GM18951 (cell line): ENCODE data around the gene SYCE3.

ENCODE experiments used
- POLR2A ChIP-seq: IDR thresholded peaks from 4 replicates; pipeline ENCODE4 v1.6.1; 2011; ENCODE audit warnings: mild to moderate bottlenecking; ENCODE audit not compliant: insufficient read length, insufficient read depth; ENCODE audit errors: extremely low read depth
- in situ Hi-C: fragments of 300-500 bp; cut with MboI; formaldehyde crosslinking; loops from one replicate; pipeline ENCODE4 v1.12.0; 2022; ENCODE audit warnings: low sequenced_read_pairs, mixed read lengths, inconsistent platforms; ENCODE audit not compliant: unreplicated experiment

SYCE3 gene

DNA sequence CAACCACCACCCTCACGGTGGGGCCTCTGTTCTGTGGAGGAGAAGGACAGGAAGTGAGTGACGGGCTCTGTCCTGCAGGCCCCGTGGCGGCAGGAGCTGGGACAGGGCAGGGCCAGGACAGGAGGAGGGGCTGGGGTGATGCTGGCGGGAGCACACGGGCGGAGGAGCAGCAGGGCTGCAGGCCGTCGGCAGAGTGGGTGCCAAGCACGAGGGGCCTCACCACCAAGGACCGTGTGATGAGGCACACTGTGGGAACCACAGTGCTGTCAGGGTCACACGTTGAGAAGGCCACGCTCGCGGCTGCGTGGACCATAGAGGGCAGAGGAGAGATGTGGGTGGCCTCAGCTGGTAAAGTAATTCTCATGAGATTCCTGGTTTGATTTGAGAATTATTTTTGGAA lies 45.8 kb downstream of the SYCE3 start:
- in situ Hi-C loops = no loop called here
- no peak for TF ChIP-seq POLR2A

DNA sequence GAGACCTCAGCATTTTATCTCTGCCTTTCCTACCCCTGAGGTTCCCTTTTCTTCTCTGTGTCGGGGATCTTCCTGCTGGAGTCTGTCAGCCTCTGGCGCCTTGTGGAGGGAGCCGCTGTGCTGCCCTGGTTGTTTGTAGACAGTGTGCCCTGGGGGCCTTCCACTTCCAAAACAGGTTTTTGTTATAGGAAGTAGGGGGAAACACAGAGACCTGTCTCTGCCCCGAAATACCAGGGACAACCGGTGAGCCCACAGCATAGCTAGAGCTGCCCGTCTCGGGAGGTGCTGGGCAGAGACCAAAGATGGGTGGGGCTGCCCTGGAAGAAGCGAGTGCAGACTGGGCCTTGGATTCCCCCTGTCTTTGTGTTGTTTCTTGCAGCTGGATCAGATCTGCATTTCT lies 46.7 kb downstream of the SYCE3 start:
- in situ Hi-C loops = no loop called here
- no peak for TF ChIP-seq POLR2A

DNA sequence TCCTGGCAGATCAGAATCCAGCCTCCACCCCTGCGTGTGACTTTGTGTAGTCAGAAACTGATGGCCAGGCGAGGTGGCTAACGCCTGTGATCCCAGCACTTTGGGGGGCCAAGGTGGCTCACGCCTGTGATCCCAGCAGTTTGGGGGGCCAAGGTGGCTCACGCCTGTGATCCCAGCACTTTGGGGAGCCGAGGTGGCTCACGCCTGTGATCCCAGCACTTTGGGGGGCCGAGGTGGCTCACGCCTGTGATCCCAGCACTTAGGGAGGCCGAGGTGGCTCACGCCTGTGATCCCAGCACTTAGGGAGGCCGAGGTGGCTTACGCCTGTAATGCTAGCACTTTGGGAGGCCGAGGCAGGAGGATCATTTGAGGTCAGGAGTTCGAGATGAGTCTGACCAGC lies 49.5 kb downstream of the SYCE3 start:
- no peak for TF ChIP-seq POLR2A
- in situ Hi-C loops = no loop called here

DNA sequence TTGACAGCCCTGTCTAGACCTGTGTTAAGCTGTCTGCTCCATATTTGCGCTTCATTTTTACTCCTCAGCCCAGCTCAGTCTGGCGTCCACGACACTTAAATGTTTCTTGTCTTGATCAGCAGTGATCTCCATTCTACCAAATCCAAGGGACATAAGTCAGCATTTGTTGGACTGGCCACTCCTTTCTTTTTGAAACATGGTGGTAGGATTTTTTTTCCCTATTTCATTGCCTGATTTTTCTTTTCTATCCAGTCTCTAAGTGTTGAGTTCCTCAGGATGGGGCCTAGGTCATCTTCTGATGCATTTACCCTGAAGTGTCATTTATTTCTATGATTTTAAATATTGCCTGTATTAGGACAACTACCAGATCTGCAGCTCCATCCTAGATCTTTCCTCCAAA lies 53.8 kb downstream of the SYCE3 start:
- no peak for TF ChIP-seq POLR2A
- in situ Hi-C loops = loop anchor here (10.0 kb wide), 1 partner anchor 234 kb away; the partner anchor contains the start of gene MAPK11

DNA sequence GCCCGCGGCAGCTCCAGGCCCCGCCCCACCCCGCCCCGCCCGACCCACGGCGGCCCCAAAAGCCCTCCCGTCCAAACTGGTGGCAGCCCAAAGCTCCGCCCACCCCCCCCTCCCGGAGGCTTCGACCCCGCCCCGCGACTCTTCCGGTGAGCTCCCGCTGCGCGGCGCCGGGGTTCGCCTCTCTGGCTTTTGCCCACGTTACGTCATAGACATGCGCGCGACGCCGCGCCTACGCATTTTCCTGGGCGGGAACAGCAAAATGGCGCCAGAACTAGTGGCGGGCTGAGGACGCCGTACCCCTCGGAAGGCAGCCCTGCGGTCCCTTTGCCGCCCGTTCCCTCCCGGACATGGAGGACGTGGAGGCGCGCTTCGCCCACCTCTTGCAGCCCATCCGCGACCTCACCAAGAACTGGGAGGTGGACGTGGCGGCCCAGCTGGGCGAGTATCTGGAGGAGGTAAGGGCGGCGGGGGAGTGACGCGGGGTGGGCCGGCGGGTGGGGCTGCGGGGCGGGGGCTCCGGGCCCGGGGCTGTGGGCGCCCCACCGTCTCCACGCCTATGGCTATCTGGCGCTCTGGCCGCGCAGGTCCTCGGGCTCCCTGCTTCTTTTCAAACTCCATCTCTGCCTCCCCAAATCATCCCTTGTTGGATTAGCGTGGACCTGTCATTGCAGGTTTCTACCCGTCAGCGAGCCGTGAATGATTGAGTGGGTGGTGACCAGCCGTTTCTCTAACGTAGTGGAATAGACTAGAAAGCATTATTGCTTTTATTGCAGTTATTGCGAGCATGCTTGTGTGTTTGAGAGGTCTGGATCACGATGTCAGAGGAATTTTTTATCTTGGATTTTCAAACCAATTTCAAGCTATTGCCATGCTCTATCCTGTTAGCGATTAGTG lies 54.5 kb downstream of the SYCE3 start, which contains the start of gene NCAPH2:
Gene NCAPH2 (plus strand): TSS at position 234 of the 894 bp plus-strand sequence. CDS start 114 bp downstream, at position 348.
- TF ChIP-seq POLR2A = peak; percentile 87
- in situ Hi-C loops = loop anchor here (10.0 kb wide), 1 partner anchor 233 kb away; the partner anchor contains the start of gene MAPK11

DNA sequence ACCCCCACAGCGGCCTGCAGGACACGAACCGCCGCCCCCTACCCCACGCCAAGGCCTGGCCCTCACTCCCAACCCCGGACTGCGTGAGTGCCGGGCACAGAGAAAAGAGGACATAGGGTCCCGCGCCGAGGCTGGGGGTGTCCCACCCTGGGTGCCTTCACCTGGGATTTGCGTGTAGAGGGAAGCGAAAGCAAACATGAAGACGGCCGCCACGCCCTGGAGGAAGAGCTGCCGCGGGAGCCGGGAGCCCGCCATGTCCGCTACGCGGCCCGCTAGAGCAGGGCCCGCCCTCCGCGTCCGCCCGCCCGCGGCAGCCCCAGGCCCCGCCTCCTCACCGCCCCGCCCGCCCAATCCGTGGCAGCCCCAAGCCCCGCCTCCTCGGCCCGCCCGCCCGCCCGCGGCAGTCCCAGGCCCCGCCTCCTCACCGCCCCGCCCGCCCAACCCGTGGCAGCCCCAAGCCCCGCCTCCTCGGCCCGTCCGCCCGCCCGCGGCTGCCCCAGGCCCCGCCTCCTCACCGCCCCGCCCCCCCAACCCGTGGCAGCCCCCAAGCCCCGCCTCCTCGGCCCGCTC lies 55.2 kb downstream of the SYCE3 start, which contains the start of gene LMF2:
Gene LMF2 (minus strand): TSS at position 282 of the 570 bp plus-strand sequence. CDS start 27 bp downstream, at position 255.
- in situ Hi-C loops = loop anchor here (10.0 kb wide), 1 partner anchor 233 kb away; the partner anchor contains the start of gene MAPK11
- TF ChIP-seq POLR2A = peak; percentile 80

DNA sequence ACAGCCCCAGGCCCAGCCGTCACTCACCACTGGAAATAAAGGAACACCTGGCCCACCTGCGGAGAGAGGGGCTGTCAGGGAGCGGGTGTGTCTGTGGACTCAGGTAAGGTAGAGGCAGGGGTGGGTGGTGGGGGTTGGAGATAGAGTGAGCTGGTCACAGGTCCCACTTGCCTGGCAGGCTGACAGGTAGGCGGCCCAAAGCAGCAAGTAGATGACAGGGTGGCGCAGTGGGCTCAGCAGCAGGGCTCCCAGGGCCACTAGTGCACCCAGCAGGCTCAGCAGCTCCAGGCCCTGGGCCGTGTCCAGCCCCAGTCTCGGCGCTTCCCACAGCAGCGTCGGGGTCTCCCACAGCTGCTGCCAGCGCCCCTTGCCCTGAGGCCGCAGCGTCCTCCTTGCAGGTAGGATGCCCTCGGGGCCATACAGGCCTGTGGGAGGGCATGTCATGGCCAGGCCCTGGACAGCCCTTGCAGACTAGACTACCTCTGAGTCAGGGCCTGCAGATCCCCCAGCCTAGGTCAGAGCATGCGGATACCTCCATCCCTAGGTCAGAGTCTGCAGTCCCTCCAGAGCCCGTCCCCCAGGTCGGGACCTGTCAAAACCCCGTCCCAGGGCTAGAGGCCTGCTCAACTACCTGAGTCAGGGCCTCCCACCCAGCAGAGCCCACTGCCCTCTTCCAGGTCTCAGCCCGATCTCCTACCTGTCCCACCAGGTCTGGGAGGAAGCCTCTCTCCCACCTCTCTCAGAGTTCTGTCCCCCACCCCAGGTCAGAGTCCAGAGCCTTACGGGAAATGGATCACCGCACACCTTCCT lies 55.9 kb downstream of the SYCE3 start:
- in situ Hi-C loops = loop anchor here (10.0 kb wide), 1 partner anchor 232 kb away; the partner anchor contains the start of gene MAPK11
- no peak for TF ChIP-seq POLR2A

DNA sequence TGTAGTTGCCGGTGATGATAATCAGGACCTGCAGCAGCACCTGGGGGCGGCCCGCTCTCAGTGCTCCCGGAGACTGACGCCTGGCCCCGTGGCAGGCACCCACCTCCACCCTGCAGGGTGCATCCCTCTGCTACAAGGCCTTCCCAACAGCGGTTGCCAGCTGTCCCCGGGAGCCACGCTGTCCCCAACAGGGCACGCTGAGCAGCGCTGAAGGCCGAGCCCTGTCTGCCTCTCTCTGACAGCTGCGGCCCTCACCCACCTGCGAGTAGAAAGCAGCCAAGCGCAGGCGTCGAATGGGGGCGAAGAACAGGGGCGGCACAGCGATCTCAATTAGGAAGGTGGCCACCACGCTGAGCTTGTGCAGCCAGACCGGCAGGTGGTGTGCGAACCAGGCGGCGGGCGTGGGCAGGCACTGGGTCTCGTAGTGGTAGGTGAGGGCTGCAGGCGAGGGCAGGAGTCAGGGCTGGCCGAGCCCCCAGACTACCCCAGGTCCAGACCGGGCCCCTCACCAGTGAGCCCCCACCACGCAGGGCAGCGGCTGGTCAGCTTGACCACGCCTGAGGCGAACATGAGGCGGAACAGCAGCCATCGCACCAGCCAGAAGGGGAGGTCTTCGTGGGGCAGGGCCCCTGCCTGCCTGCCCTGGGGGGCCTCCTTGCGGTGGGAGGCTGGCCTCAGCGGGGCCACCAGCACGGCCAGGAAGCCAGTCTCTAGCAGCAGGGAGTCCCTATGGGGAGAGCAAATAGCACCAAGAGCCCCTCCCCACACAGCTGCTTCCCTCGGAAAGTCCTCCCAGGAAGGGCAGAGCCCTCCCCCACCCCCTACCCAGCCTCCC lies 56.7 kb downstream of the SYCE3 start:
- in situ Hi-C loops = loop anchor here (10.0 kb wide), 1 partner anchor 231 kb away; the partner anchor contains the start of gene MAPK11
- TF ChIP-seq POLR2A = no peak

DNA sequence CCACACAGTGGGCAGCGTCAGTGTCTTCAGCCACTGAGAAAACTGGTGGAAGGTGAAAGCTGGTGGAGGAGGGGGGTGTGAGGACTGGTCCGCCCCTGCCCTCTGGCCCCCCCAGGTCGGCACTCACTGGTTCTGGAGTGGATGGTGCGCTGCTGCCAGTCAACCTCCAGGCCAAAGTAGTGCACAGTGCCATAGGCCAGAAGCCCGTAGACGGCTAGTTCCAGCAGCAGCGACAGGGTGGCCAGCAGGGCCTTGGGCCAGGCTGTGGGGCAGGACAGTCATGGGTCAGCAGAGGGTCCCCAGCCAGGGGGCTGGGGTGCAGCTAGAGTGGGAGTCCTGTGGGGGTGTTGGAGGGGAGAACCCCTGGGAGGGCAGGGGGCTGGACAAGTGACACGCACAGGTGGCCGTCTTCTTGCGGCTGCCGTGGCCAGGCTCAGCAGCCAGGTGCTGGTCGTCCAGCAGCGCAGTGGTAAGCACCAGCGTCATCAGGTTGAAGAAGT lies 57.4 kb downstream of the SYCE3 start:
- TF ChIP-seq POLR2A = no peak
- in situ Hi-C loops = loop anchor here (10.0 kb wide), 1 partner anchor 231 kb away; the partner anchor contains the start of gene MAPK11

DNA sequence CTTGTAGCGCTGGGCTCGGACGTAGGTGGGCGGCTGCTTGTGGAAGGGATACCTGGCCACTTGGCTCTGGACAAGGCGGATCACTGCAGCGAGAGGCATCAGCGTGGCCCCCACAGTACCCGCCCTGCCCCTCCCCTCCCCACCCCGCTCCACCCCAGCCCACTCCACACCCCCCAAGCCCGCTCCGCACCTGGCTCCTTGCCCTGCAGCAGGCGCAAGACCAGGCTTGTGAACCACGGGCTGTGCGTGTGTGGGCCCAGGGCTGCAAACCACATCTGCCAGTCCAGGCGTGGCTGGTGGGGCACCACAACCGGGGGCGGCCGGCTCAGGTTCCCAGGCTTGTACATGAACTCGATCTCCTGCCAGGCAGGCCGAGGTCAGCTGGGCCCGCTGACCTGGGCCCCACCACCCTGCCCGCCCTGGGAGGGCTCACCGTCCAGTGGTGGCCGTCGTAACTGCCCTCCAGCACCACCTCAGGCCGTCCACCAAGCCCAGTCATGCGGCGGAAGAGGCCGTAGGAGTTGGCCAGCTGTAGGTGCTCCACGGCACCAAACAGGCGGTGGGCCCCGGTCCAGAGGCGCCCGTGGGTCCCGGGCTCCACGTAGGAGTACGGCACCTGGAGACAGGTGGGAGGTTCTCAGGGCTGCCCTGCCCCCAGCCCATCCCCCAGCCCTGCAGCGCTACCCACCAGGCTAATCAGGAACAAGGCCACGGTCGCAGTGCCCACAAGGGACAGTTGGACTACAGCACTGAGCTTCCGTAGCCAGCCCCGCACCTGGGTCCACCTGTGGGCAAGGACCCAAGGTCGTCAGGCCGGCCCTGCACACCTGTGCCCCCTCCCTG lies 58.1 kb downstream of the SYCE3 start:
- TF ChIP-seq POLR2A = no peak
- in situ Hi-C loops = loop anchor here (10.0 kb wide), 1 partner anchor 230 kb away; the partner anchor contains the start of gene MAPK11
